Measurements from ENCODE around the gene KAZN. TPM values are rescaled to one million over a fixed set of nuclear protein-coding genes. Genes with fewer than 3 reads are reported as not detected.

Gene KAZN
- total and polyA plus RNA-seq, 2 of the 8 experiments (the other 6 are each of a cell fraction or from before 2014, with no cell fraction given) = 3.7 to 11.8 TPM

GRCh38 chr1:15137809-15138208, 539.3 kb downstream of the KAZN start:
- H2AK5ac ChIP-seq (ENCODE audit: low read depth, low read length) = peak overlapping the region; percentile 65; the same call in 1 of the 2 replicates
- no peak overlapping the region for H3K18ac ChIP-seq (ENCODE audit: extremely low read depth, low read length)
- H2BK15ac ChIP-seq (ENCODE audit: low read length) = no peak overlapping the region
- DNase-seq (ENCODE audit: low read depth in 1 of 2, low spot score in 2 of 2) (no peak), FAIRE-seq (no peak)
- no peak overlapping the region for H4K5ac ChIP-seq (ENCODE audit: insufficient read length, low read depth, low read length)
- H3K4ac ChIP-seq (replicated peaks; ENCODE audit: insufficient read length, low read depth, low read length) = no peak overlapping the region
- H2BK120ac ChIP-seq (replicated peaks; ENCODE audit: low read depth, low read length) = no peak overlapping the region
- H3K23ac ChIP-seq (ENCODE audit: insufficient read length) = no peak overlapping the region
- H3K56ac ChIP-seq (replicated peaks; ENCODE audit: insufficient read length, low read depth, low read length) = no peak overlapping the region
- H3K27ac ChIP-seq (ENCODE audit: low read depth, low read length) = no peak overlapping the region
- H3K14ac ChIP-seq (ENCODE audit: insufficient read length) = no peak overlapping the region
- H3K23me2 ChIP-seq (ENCODE audit: low read depth, low read length) = no peaks in the 10 kb centered on the region
- H2BK5ac ChIP-seq (ENCODE audit: low read depth, low read length) = no peak overlapping the region
- no peak overlapping the region for H4K8ac ChIP-seq (ENCODE audit: extremely low read depth, insufficient read depth, low read length)
- H3K4me1 ChIP-seq (replicated peaks in 1 of 4; ENCODE audit: control insufficient read depth in 3 of 4, insufficient read depth in 4 of 4, low read length in 3 of 4) = peaks cover 0 to 11% (median 7%) of the 10 kb centered on the region in 4 experiments; a peak in 5 of 7 replicates
- no peaks in the 10 kb centered on the region for H4K20me1 ChIP-seq (replicated peaks in 1 of 2; ENCODE audit: control insufficient read depth in 1 of 2, insufficient read depth in 2 of 2, low read length in 2 of 2)
- H3K79me1 ChIP-seq (ENCODE audit: low read depth, low read length) = no peaks in the 10 kb centered on the region
- H3K9me3 ChIP-seq (ENCODE audit: insufficient read depth in 2 of 2, low read depth in 1 of 2, low read length in 1 of 2) = 0 out of 4 replicates have a peak, but pooled peaks cover 0 to 2% of the 10 kb centered on the region in 2 experiments
- H4K91ac ChIP-seq (replicated peaks; ENCODE audit: insufficient read length, low read length) = no peak overlapping the region
- CTCF ChIA-PET (ENCODE audit: partially characterized antibody) = interaction anchor here (0.6 to 3.1 kb wide), 2 partner anchors 9 to 13 kb away, joined by 3 to 25 read pairs; no protein-coding TSS in a partner anchor
- no peak overlapping the region for H2BK12ac ChIP-seq (ENCODE audit: low read depth, low read length)
- H3K27me3 ChIP-seq (replicated peaks in 1 of 4; ENCODE audit: control insufficient read depth in 3 of 4, extremely low read depth in 1 of 4, insufficient read depth in 3 of 4, low read length in 3 of 4) = peaks cover 0 to 2% (median 0%) of the 10 kb centered on the region in 4 experiments; a peak in 1 of 7 replicates
- H3K4me2 ChIP-seq (ENCODE audit: insufficient read depth in 1 of 2, low read depth in 2 of 2, low read length in 2 of 2) = no peak overlapping the region
- WGBS, 2 experiments (ENCODE audit: extremely low coverage in 1 of 2, insufficient coverage in 1 of 2, insufficient read length in 1 of 2, insufficient replicate concordance in 2 of 2, low coverage in 1 of 2, low lambda C conversion rate in 2 of 2, missing lambda C conversion rate in 1 of 2) = 93% methylated on average over 6 of the region's 6 CpGs; no CpG with 5 or more reads in 1 of the 2 experiments
- no peak overlapping the region for H2AFZ ChIP-seq (ENCODE audit: low read length)
- POLR2A ChIA-PET (ENCODE audit: partially characterized antibody) = no interaction called here
- no peaks in the 10 kb centered on the region for H3K79me2 ChIP-seq (ENCODE audit: control insufficient read depth in 1 of 2, insufficient read depth in 2 of 2, low read length in 2 of 2)
- H3K9ac ChIP-seq (replicated peaks in 1 of 4; ENCODE audit: extremely low read depth in 1 of 4, low read depth in 3 of 4, low read length in 3 of 4) = no peak overlapping the region
- H3K4me3 ChIP-seq (ENCODE audit: extremely low read depth in 1 of 4, insufficient read depth in 2 of 4, low read depth in 3 of 4, low read length in 4 of 4) = no peak overlapping the region
- H3K36me3 ChIP-seq (ENCODE audit: control insufficient read depth in 2 of 4, insufficient read depth in 4 of 4, low read length in 3 of 4) = no peaks in the 10 kb centered on the region
- H2BK20ac ChIP-seq (ENCODE audit: low read length) = no peak overlapping the region
- TF ChIP-seq CBX8 (IDR thresholded peaks at IDR 0.05; ENCODE audit: borderline replicate concordance, low read depth, low read length) (no peak), HDAC6 (IDR thresholded peaks at IDR 0.05; ENCODE audit: low read depth, low read length) (no peak), EGR1 (IDR thresholded peaks at IDR 0.05; ENCODE audit: borderline replicate concordance, low read depth, low read length) (no peak), CHD2 (IDR thresholded peaks at IDR 0.05; ENCODE audit: low read length) (no peak), BACH1 (IDR thresholded peaks at IDR 0.05; ENCODE audit: low read length) (no peak), TBP (IDR thresholded peaks at IDR 0.05; ENCODE audit: low read depth, low read length) (no peak), SUZ12 (IDR thresholded peaks at IDR 0.05; ENCODE audit: low read length) (no peak), BCL11A (IDR thresholded peaks at IDR 0.05; ENCODE audit: low read depth in 2 of 2, low read length in 2 of 2) (no peak), ATF2 (IDR thresholded peaks at IDR 0.05; ENCODE audit: low read length) (no peak), EZH2 (IDR thresholded peaks at IDR 0.05; ENCODE audit: low read depth, low read length, severe bottlenecking) (no peak), POLR2AphosphoS5 (IDR thresholded peaks at IDR 0.05; ENCODE audit: low read depth, low read length) (no peak), CBX5 (IDR thresholded peaks at IDR 0.05; ENCODE audit: low read depth, low read length) (no peak)
- TF ChIP-seq, protein P1, sequence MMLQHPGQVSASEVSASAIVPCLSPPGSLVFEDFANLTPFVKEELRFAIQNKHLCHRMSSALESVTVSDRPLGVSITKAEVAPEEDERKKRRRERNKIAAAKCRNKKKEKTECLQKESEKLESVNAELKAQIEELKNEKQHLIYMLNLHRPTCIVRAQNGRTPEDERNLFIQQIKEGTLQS (IDR thresholded peaks at IDR 0.05; ENCODE audit: insufficient read depth, low read depth, low read length) = no peak
